Measurements from ENCODE around the gene EIF4B. TPM values are rescaled to one million over a fixed set of nuclear protein-coding genes. Genes with fewer than 3 reads are reported as not detected.
A peak's percentile ranks its signal among the peaks of the same experiment; 100 is the strongest.

EIF4B gene
- total and polyA plus RNA-seq, 2 of the 13 experiments (the other 11 are each of a cell fraction or from before 2014, with no cell fraction given): 416 to 548 TPM

- TF ChIP-seq CBX5 (CRISPR knock-in tag; IDR thresholded peaks at IDR 0.05; ENCODE audit: borderline replicate concordance) (no peak), ZNF451 (CRISPR knock-in tag; IDR thresholded peaks at IDR 0.05) (no peak), SMARCE1 (IDR thresholded peaks at IDR 0.05; ENCODE audit: borderline replicate concordance) (no peak), TBX2 (CRISPR knock-in tag; IDR thresholded peaks at IDR 0.05; ENCODE audit: borderline replicate concordance) (peak; percentile 43; the same call in 1 of the 2 replicates), ZNF496 (CRISPR knock-in tag; IDR thresholded peaks at IDR 0.05; ENCODE audit: insufficient replicate concordance) (no peak), ZNF780A (CRISPR knock-in tag; IDR thresholded peaks at IDR 0.05) (no peak), RFX1 (IDR thresholded peaks at IDR 0.05) (peak; percentile 78), SIX4 (CRISPR knock-in tag; IDR thresholded peaks at IDR 0.05) (0 out of 2 replicates have a peak, but pooled peaks have one; percentile 18), RERE (CRISPR knock-in tag; IDR thresholded peaks at IDR 0.05; ENCODE audit: low read depth) (no peak), ATF2 (CRISPR knock-in tag; IDR thresholded peaks at IDR 0.05) (no peak), ZNF276 (CRISPR knock-in tag; IDR thresholded peaks at IDR 0.05; ENCODE audit: low read depth) (no peak), NONO (IDR thresholded peaks at IDR 0.05) (no peak), NONO (CRISPR knock-in tag; conservative IDR thresholded peaks at IDR 0.05) (peak; percentile 37), ZNF17 (CRISPR knock-in tag; IDR thresholded peaks at IDR 0.05) (no peak), POGZ (CRISPR knock-in tag; IDR thresholded peaks at IDR 0.05) (peak; percentile 42; the same call in 1 of the 2 replicates), ZNF615 (CRISPR knock-in tag; IDR thresholded peaks at IDR 0.05; ENCODE audit: borderline replicate concordance) (no peak), PHF5A (CRISPR knock-in tag; IDR thresholded peaks at IDR 0.05; ENCODE audit: low read depth, unreplicated experiment) (no peak), ZFP41 (CRISPR knock-in tag; IDR thresholded peaks at IDR 0.05; ENCODE audit: borderline replicate concordance) (no peak), ERF (CRISPR knock-in tag; IDR thresholded peaks at IDR 0.05) (peak; percentile 20; the same call in 1 of the 2 replicates), EHMT2 (IDR thresholded peaks at IDR 0.05; ENCODE audit: borderline replicate concordance, low read depth, low read length) (peak; percentile 68; the same call in 1 of the 2 replicates), GATAD2A (CRISPR knock-in tag; IDR thresholded peaks at IDR 0.05) (peak; percentile 80), ZNF556 (CRISPR knock-in tag; IDR thresholded peaks at IDR 0.05; ENCODE audit: borderline replicate concordance) (no peak)
These were observed 13.3 kb upstream of the EIF4B start (continued) for GRCh38 chr12:52992699-52993557.
